ENCODE data around the gene SS18L1. TPM values are rescaled to one million over a fixed set of nuclear protein-coding genes. Genes with fewer than 3 reads are reported as not detected.
"Not testable (repeated sequence)": the region's sequence is repeated elsewhere in the genome, so short reads cannot be mapped to it uniquely, and the experiment has no call there.

The SS18L1 gene
- 6.8 and 8.1 TPM in 2 replicates for total RNA-seq

GRCh38 chr20:62143081-62143956, at the start of gene SS18L1, which contains the start of gene PSMA7:
SS18L1 (plus strand) TSS chr20:62143769; CDS start chr20:62143821, 52 bp downstream.
PSMA7 (minus strand) TSS chr20:62143394; CDS start chr20:62143303, 91 bp downstream.
- DNase-seq (ENCODE audit: low read depth in 2 of 2), result peak; percentile 92 to 95

- no peak for DNase-seq (ENCODE audit: low read depth in 2 of 2)
Measured at GRCh38 chr20:62096421-62097380, 46.9 kb upstream of the SS18L1 start.

GRCh38 chr20:62097881-62098407, 45.6 kb upstream of the SS18L1 start:
- no peak for DNase-seq (ENCODE audit: low read depth in 2 of 2)

- DNase-seq (ENCODE audit: low read depth in 2 of 2), result no peak
Measured at GRCh38 chr20:62101078-62101477, 42.5 kb upstream of the SS18L1 start.

GRCh38 chr20:62103508-62104233, 39.9 kb upstream of the SS18L1 start:
- DNase-seq (ENCODE audit: low read depth in 2 of 2), result no peak

- DNase-seq (ENCODE audit: low read depth in 2 of 2), result no peak
Measured at GRCh38 chr20:62104234-62104789, 39.3 kb upstream of the SS18L1 start.

GRCh38 chr20:62104791-62105345, 38.7 kb upstream of the SS18L1 start:
- no peak for DNase-seq (ENCODE audit: low read depth in 2 of 2)

- no peak for DNase-seq (ENCODE audit: low read depth in 2 of 2)
Measured at GRCh38 chr20:62105592-62105991, 38.0 kb upstream of the SS18L1 start.

GRCh38 chr20:62111148-62111547, 32.4 kb upstream of the SS18L1 start:
- DNase-seq (ENCODE audit: low read depth in 2 of 2), result no peak

GRCh38 chr20:62112368-62112767, 31.2 kb upstream of the SS18L1 start:
- DNase-seq (ENCODE audit: low read depth in 2 of 2), result no peak

- no peak for DNase-seq (ENCODE audit: low read depth in 2 of 2)
Measured at GRCh38 chr20:62114894-62115293, 28.7 kb upstream of the SS18L1 start.

- DNase-seq (ENCODE audit: low read depth in 2 of 2), result not testable (repeated sequence)
Measured at GRCh38 chr20:62115800-62116407, 27.7 kb upstream of the SS18L1 start.

- no peak for DNase-seq (ENCODE audit: low read depth in 2 of 2)
Measured at GRCh38 chr20:62116558-62117361, 26.8 kb upstream of the SS18L1 start.

GRCh38 chr20:62117362-62117646, 26.3 kb upstream of the SS18L1 start:
- no peak for DNase-seq (ENCODE audit: low read depth in 2 of 2)

- no peak for DNase-seq (ENCODE audit: low read depth in 2 of 2)
Measured at GRCh38 chr20:62117658-62118057, 25.9 kb upstream of the SS18L1 start.

GRCh38 chr20:62118113-62119043, 25.2 kb upstream of the SS18L1 start:
- DNase-seq (ENCODE audit: low read depth in 2 of 2), result no peak

- DNase-seq (ENCODE audit: low read depth in 2 of 2), result no peak
Measured at GRCh38 chr20:62119115-62119514, 24.5 kb upstream of the SS18L1 start.
